IMR-90 (cell line): ENCODE measurements around the gene COPA. TPM values are rescaled to one million over a fixed set of nuclear protein-coding genes. Genes with fewer than 3 reads are reported as not detected.

Experiments used
- ATAC-seq: fragments of 200-7000 bp; cut with Tn5 transposase; 2 replicates; pipeline ENCODE4 v1.9.1; 2020; ENCODE audit warnings: low read depth, mild to moderate bottlenecking, moderate library complexity
- BruUV-seq: library from RNA; stranded (reverse); fragments of 400-500 nt; replicated peaks from 2 replicates; lab custom pipeline; 2021; lab: Mats Ljungman, UMichigan
- CTCF ChIA-PET: fragments of 300-600 bp; formaldehyde crosslinking; extraction: SDS; loops from one replicate; lab custom pipeline; 2021; ENCODE audit warnings: antibody characterized with exemption; lab: Yijun Ruan, JAX
- POLR2A ChIA-PET: fragments of 300-600 bp; sonication (Branson Sonifier 250); formaldehyde crosslinking; loops from one replicate; lab custom pipeline; 2022; ENCODE audit warnings: antibody characterized with exemption; ENCODE audit not compliant: unreplicated experiment; lab: Charles Lee
- DNase-seq: peaks from one replicate; pipeline ENCODE4 v3.0.0; 2013
- H2AFZ ChIP-seq: replicated peaks from 2 replicates; pipeline ENCODE3; 2013; ENCODE audit warnings: low read length, mild to moderate bottlenecking; ENCODE audit not compliant: poor library complexity
- H2AK5ac ChIP-seq: 2 replicates; pipeline ENCODE4 v1.6.1; 2013; ENCODE audit warnings: low read depth, low read length, inconsistent platforms
- H2AK9ac ChIP-seq: replicated peaks from 2 replicates; pipeline ENCODE3; 2013; ENCODE audit warnings: mild to moderate bottlenecking, low read depth, low read length, moderate library complexity; ENCODE audit not compliant: poor library complexity
- H2BK120ac ChIP-seq: 2 replicates; pipeline ENCODE4 v1.6.1; 2013; ENCODE audit warnings: low read depth, low read length, inconsistent platforms
- H2BK15ac ChIP-seq: 3 replicates; pipeline ENCODE4 v1.6.1; 2013; ENCODE audit warnings: low read depth, low read length, inconsistent platforms
- H2BK20ac ChIP-seq: 2 replicates; pipeline ENCODE4 v1.6.1; 2013; ENCODE audit warnings: low read depth, mild to moderate bottlenecking, inconsistent platforms, low read length, moderate library complexity
- H2BK5ac ChIP-seq: 2 replicates; pipeline ENCODE4 v1.6.1; 2013; ENCODE audit warnings: mild to moderate bottlenecking, low read depth, low read length, inconsistent platforms; ENCODE audit not compliant: poor library complexity, severe bottlenecking
- H3K14ac ChIP-seq: replicated peaks from 2 replicates; pipeline ENCODE4 v1.6.1; 2013; ENCODE audit warnings: low read depth, low read length, inconsistent platforms
- H3K18ac ChIP-seq: 2 replicates; pipeline ENCODE4 v1.6.1; 2013; ENCODE audit warnings: low read depth, low read length, control low read depth
- H3K23ac ChIP-seq: 2 replicates; pipeline ENCODE4 v1.6.1; 2013; ENCODE audit warnings: low read depth, low read length, inconsistent platforms
- H3K27ac ChIP-seq: 2 replicates; pipeline ENCODE4 v1.5.1; 2013; ENCODE audit warnings: mild to moderate bottlenecking, control low read depth, low read length; ENCODE audit not compliant: insufficient read depth
- H3K27me3 ChIP-seq: 2 replicates; pipeline ENCODE4 v1.6.1; 2013; ENCODE audit warnings: low read length; ENCODE audit not compliant: control insufficient read depth, insufficient read depth
- H3K36me3 ChIP-seq: 2 replicates; pipeline ENCODE4 v1.6.1; 2013; ENCODE audit warnings: low read length, mixed read lengths; ENCODE audit not compliant: control insufficient read depth, insufficient read depth
- H3K4ac ChIP-seq: 2 replicates; pipeline ENCODE4 v1.6.1; 2013; ENCODE audit warnings: low read depth, low read length, inconsistent platforms
- H3K4me1 ChIP-seq: 2 replicates; pipeline ENCODE4 v1.6.1; 2013; ENCODE audit warnings: low read length, mixed read lengths; ENCODE audit not compliant: control insufficient read depth, insufficient read depth
- H3K4me2 ChIP-seq: 2 replicates; pipeline ENCODE4 v1.6.1; 2013; ENCODE audit warnings: low read depth, mild to moderate bottlenecking, control low read depth, low read length, moderate library complexity
- H3K4me3 ChIP-seq: 2 replicates; pipeline ENCODE4 v1.5.1; 2013; ENCODE audit warnings: low read depth, mild to moderate bottlenecking, control low read depth, low read length, moderate library complexity; ENCODE audit not compliant: insufficient read depth
- H3K56ac ChIP-seq: 2 replicates; pipeline ENCODE4 v1.6.1; 2013; ENCODE audit warnings: low read length, inconsistent platforms; ENCODE audit not compliant: insufficient read depth; ENCODE audit errors: extremely low read depth
- H3K79me1 ChIP-seq, 2 experiments: 2 replicates each; pipeline ENCODE4 v1.6.1; 2013; ENCODE audit warnings: low read length in 2 of 2, inconsistent platforms in 1 of 2, low read depth in 1 of 2
- H3K9ac ChIP-seq: 2 replicates; pipeline ENCODE4 v1.6.1; 2013; ENCODE audit warnings: low read depth, low read length, control low read depth
- H3K9me1 ChIP-seq: 2 replicates; pipeline ENCODE4 v1.6.1; 2013; ENCODE audit warnings: low read length, inconsistent platforms; ENCODE audit not compliant: insufficient read depth
- H3K9me3 ChIP-seq: 2 replicates; pipeline ENCODE4 v1.6.1; 2013; ENCODE audit warnings: low read length; ENCODE audit not compliant: control insufficient read depth, insufficient read depth
- H4K20me1 ChIP-seq: 2 replicates; pipeline ENCODE4 v1.6.1; 2013; ENCODE audit warnings: low read length, inconsistent platforms; ENCODE audit not compliant: insufficient read depth
- H4K5ac ChIP-seq: 2 replicates; pipeline ENCODE4 v1.6.1; 2013; ENCODE audit warnings: mild to moderate bottlenecking, low read depth, low read length, control low read depth
- H4K8ac ChIP-seq, 2 experiments: 2 replicates each; pipeline ENCODE4 v1.6.1; 2013; ENCODE audit warnings: low read depth in 2 of 2, low read length in 2 of 2, control low read depth in 1 of 2, inconsistent platforms in 1 of 2
- H4K91ac ChIP-seq: 2 replicates; pipeline ENCODE4 v1.6.1; 2013; ENCODE audit warnings: low read depth, low read length, inconsistent platforms; ENCODE audit not compliant: insufficient read depth
- BHLHE40 ChIP-seq: fragments of 150-350 bp; IDR thresholded peaks from 2 replicates; pipeline ENCODE4 v1.6.1; 2016; ENCODE audit warnings: mild to moderate bottlenecking, low read depth, low read length
- CHD1 ChIP-seq: IDR thresholded peaks from 2 replicates; pipeline ENCODE4 v1.6.1; 2012; ENCODE audit warnings: low read depth, low read length, improper control_type of control experiment
- CTCF ChIP-seq: conservative IDR thresholded peaks from 2 replicates; pipeline ENCODE4 v1.5.1; 2012; ENCODE audit warnings: mild to moderate bottlenecking, low read depth, low read length, improper control_type of control experiment
- ELK1 ChIP-seq: fragments of 150-350 bp; IDR thresholded peaks from 2 replicates; pipeline ENCODE4 v1.6.1; 2016; ENCODE audit warnings: low read depth, mild to moderate bottlenecking, low read length, moderate library complexity, borderline replicate concordance
- MAFK ChIP-seq: IDR thresholded peaks from 2 replicates; pipeline ENCODE4 v1.6.1; 2012; ENCODE audit warnings: low read depth, low read length, improper control_type of control experiment
- MAZ ChIP-seq: IDR thresholded peaks from 2 replicates; pipeline ENCODE4 v1.6.1; 2012; ENCODE audit warnings: low read depth, mild to moderate bottlenecking, low read length, improper control_type of control experiment, moderate library complexity, borderline replicate concordance
- NFE2L2 ChIP-seq: fragments of 150-350 bp; IDR thresholded peaks from 2 replicates; pipeline ENCODE4 v1.6.1; 2016; ENCODE audit warnings: low read depth, mild to moderate bottlenecking, low read length
- RAD21 ChIP-seq: IDR thresholded peaks from 2 replicates; pipeline ENCODE4 v1.6.1; 2012; ENCODE audit warnings: low read length, improper control_type of control experiment
- RCOR1 ChIP-seq: IDR thresholded peaks from 2 replicates; pipeline ENCODE4 v1.6.1; 2012; ENCODE audit warnings: mild to moderate bottlenecking, low read length, improper control_type of control experiment; ENCODE audit not compliant: insufficient replicate concordance
- RFX5 ChIP-seq: IDR thresholded peaks from 2 replicates; pipeline ENCODE4 v1.8.0; 2012; ENCODE audit warnings: low read depth, mild to moderate bottlenecking, low read length, moderate library complexity
- WGBS, 2 experiments: methylation state at CpG; one replicate each; pipeline versions ENCODE4 v1.1.5 to v1.1.7; 2013; ENCODE audit warnings: missing lambda C conversion rate in 2 of 2; ENCODE audit not compliant: insufficient read length in 1 of 2; ENCODE audit errors: extremely low coverage in 2 of 2; 5-methylcytosine and 5-hydroxymethylcytosine counted together
- dilution Hi-C: fragments of 300-500 bp; cut with HindIII; formaldehyde crosslinking; loops from one replicate; pipeline ENCODE4 v1.14.3; 2018; ENCODE audit warnings: low sequenced_read_pairs; ENCODE audit not compliant: unreplicated experiment
- in situ Hi-C: fragments of 300-500 bp; cut with MboI; formaldehyde crosslinking; loops from 3 replicates; pipeline ENCODE4 v1.14.3; 2019; ENCODE audit warnings: low sequenced_read_pairs, inconsistent platforms, mixed read lengths
- intact Hi-C: fragments of 100-400 bp; cut with micrococcal nuclease; formaldehyde crosslinking; loops from 2 replicates; pipeline ENCODE4 v1.10.0; 2022
- polyA plus RNA-seq, 3 experiments: library from polyadenylated mRNA; depleted of rRNA; stranded (reverse); fragments of >200 nt; gene quantifications; 2 replicates each; pipeline ENCODE4 v1.2.3, GENCODE V29; 2012; ENCODE audit warnings: low replicate concordance in 1 of 3
- total RNA-seq: library from RNA; depleted of rRNA; stranded (reverse); fragments of >200 nt; gene quantifications from 2 replicates; pipeline ENCODE4 v1.2.3, GENCODE V29; 2012

COPA gene
- total and polyA plus RNA-seq, 2 of the 4 experiments (the other 2 are of a cell fraction): 204 to 436 TPM

- no peak for ATAC-seq
- Histone ChIP-seq H2BK15ac (no peak overlapping the region), H4K20me1 (peaks cover 21% of the 10 kb centered on the region), H2AFZ (no peak overlapping the region), H4K5ac (no peak overlapping the region), H4K91ac (no peak overlapping the region), H2AK5ac (no peak overlapping the region), H3K4me1 (no peaks in the 10 kb centered on the region), H2BK120ac (no peak overlapping the region), H4K8ac (no peak overlapping the region), H3K36me3 (peaks cover 60% of the 10 kb centered on the region), H2AK9ac (no peak overlapping the region), H2BK5ac (no peak overlapping the region), H3K79me1 (peaks cover 31 to 36% of the 10 kb centered on the region in 2 experiments), H3K9me1 (no peaks in the 10 kb centered on the region; the same call in 1 of the 2 replicates), H3K9me3 (no peaks in the 10 kb centered on the region), H3K4ac (no peak overlapping the region), H3K9ac (no peak overlapping the region), H3K23ac (no peak overlapping the region), H3K56ac (no peak overlapping the region), H3K14ac (no peak overlapping the region), H3K27me3 (no peaks in the 10 kb centered on the region), H3K18ac (no peak overlapping the region), H3K27ac (no peak overlapping the region), H3K4me3 (no peak overlapping the region), H3K4me2 (no peak overlapping the region), H2BK20ac (no peak overlapping the region)
- intact Hi-C loops: no loop called here
- ChIA-PET POLR2A (no interaction called here), CTCF (interaction anchor here (1.5 to 1.6 kb wide), 2 partner anchors 18 to 116 kb away, joined by 4 to 5 read pairs; no protein-coding TSS in a partner anchor)
- no TSS peak for BruUV-seq
- in situ Hi-C loops: no loop called here
- dilution Hi-C loops: no loop called here
- WGBS, 2 experiments: no CpG with 5 or more reads among the region's 1 CpG
- no peak for DNase-seq
- TF ChIP-seq RAD21 (no peak), RFX5 (no peak), BHLHE40 (no peak), ELK1 (no peak), CHD1 (no peak), MAZ (no peak), MAFK (no peak), NFE2L2 (no peak), RCOR1 (no peak), CTCF (no peak)
Measured at GRCh38 chr1:160309571-160309970, 33.5 kb downstream of the COPA start.
